HG02884 (cell line): ENCODE results near the gene NCLN.
"Not testable (repeated sequence)": the region's sequence is repeated elsewhere in the genome, so short reads cannot be mapped to it uniquely, and the experiment has no call there.

ENCODE experiments used
- ATAC-seq: cut with Tn5 transposase; IDR thresholded peaks from one replicate; pipeline ENCODE4 v1.9.1; 2021; ENCODE audit warnings: mild to moderate bottlenecking, moderate library complexity; ENCODE audit not compliant: unreplicated experiment

The NCLN gene

GRCh38 chr19:3196064-3196932, 10.6 kb downstream of the NCLN start:
- ATAC-seq: no peak

GRCh38 chr19:3196933-3197205, 11.1 kb downstream of the NCLN start:
- ATAC-seq: no peak

- no peak for ATAC-seq
Measured at GRCh38 chr19:3198901-3199700, 13.4 kb downstream of the NCLN start.

DNA sequence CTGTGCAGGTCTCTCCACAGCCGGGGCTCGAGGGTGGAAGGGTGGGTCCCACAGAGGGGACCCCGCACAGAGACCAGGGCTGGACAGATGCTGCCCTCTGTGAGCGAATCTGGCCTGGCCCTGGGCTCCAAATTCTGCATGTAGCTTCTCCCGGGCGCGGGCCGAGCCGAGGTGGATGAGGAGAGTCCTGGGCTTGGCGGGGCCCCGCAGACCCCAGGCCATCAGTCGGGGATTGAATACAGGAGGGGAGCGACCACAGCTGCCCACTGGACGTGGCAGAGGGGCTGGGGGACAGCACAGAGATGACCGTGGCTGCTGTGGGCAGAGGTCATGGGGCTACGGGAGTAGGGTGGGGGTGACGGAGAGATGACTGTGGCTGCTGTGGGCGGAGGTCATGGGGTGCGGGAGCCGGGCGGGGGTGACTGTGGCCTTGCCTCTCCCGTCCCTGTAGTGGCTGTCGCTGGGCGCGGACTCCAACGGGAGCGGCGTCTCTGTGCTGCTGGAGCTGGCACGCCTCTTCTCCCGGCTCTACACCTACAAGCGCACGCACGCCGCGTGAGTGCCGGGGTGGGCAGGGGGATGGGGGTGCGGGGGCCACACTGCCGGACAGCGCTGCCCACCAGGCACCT, 15.5 kb downstream of the NCLN start:
- ATAC-seq: no peak

- ATAC-seq: no peak
Measured at GRCh38 chr19:3201911-3202310, 16.2 kb downstream of the NCLN start.

GRCh38 chr19:3202346-3202745, 16.6 kb downstream of the NCLN start:
- no peak for ATAC-seq

- ATAC-seq: not testable (repeated sequence)
Measured at GRCh38 chr19:3202895-3203294, 17.2 kb downstream of the NCLN start.

- ATAC-seq: no peak
Measured at GRCh38 chr19:3203805-3204645, 18.3 kb downstream of the NCLN start.

- no peak for ATAC-seq
Measured at GRCh38 chr19:3204646-3205275, 19.0 kb downstream of the NCLN start.

- ATAC-seq: no peak
Measured at GRCh38 chr19:3206216-3206953, 20.7 kb downstream of the NCLN start.

GRCh38 chr19:3207461-3208242, 21.9 kb downstream of the NCLN start:
- no peak for ATAC-seq

DNA sequence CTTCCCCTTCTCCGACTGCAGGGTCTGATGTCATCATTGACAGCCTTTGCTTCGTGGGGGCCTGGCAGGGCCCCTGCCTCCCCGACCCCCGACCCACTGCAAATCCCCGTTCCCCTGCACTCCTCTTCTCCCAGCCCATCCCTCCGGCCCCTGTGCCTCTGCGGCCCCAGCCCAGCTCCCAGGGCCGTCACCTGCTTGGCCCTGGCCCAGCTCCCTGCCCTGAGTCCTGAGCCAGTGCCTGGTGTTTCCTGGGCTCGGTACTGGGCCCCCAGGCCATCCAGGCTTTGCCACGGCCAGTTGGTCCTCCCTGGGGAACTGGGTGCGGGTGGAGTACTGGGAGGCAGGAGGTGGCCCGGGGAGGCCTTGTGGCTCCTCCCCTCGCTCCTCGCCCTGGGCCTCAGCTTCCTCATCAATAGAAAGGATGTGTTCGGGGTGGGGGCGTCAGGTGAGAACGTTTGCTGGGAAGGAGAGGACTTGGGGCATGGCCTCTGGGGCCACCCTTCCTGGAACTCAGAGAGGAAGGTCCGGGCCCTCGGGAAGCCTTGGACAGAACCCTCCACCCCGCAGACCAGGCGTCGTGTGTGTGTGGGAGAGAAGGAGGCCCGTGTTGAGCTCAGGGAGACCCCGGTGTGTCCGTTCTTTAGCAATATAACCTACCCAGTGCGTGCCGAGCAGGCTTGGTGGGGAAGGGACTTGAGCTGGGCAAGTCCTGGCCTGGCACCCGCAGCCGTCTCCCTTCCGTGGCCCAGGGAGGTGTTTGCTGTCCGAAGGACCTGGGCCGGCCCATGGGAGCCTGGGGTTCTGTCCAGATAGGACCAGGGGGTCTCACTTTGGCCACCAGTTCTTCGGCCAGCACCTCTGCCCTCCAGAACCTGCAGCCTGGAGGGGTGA, 22.8 kb downstream of the NCLN start:
- ATAC-seq: no peak

DNA sequence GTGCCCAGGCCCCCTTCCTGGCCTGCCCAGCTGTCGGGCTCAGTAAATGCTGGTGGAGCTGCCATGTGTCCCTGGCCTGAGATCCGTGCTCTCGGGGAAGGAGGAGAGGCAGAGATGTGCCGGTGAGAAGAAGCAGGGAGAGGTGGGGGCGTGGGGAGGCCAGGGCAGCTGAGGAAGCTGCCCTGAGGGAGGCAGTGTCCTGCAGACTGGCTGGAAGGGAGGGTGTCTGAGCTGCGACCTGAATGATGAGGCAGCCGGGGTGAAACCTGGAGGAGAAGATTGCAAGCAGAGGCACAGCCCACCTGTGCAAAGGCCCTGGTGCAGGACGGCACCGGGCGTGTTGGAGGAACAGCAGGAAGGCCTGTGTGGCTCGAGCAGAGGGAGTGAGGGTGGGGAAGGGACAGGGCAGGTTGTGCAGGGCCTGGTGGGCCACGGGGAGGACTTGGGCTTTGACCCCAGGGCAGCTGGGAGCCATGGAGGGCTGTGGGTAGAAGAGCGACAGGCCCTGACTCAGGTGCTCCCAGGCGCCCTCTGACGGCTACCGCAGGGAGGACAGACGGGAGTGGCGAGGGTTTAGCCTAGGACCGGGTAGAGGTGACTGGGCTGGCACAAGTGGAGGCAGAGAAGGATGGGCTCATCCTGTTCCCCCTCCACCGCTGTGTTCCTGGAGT, 24.8 kb downstream of the NCLN start:
- no peak for ATAC-seq

DNA sequence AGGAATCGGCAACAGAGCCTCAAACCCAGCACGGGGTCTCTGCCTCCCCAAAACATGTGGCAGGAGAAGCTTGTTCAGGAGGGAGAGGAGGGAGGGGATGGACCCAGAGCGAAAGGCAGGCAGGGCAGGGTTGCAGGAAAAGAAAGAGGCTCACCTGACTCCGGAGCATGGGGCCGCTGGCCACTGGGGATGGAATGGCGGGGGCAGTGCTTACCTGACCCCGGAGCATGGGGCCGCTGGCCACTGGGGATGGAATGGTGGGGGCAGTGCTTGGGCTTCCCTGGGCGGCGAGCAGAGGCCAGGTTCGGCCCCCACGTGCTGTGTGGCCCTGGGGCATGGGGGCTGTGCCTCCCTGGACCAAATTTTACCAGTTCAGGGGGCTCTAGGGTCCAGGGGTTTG, 25.5 kb downstream of the NCLN start:
- ATAC-seq: no peak

DNA sequence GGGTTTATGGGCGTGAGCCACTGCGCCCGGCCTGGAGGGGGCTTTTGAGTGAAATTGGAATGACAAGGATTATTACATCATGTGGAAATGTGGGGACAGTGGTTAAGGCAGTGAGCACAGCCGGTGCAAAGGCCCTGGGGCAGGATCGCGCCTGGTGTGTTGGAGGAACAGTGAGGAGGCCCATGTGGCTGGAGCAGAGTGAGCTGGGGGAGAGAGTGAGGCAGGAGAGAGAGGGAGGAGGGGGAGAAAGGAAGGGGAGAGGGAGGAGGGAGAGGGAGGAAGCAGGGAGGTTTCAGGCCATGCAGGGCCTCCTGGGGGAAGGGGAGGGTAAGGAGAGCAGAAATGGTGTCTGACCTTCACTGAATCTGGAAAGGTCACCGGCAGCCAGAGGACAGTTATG, 27.4 kb downstream of the NCLN start:
- ATAC-seq: no peak

DNA sequence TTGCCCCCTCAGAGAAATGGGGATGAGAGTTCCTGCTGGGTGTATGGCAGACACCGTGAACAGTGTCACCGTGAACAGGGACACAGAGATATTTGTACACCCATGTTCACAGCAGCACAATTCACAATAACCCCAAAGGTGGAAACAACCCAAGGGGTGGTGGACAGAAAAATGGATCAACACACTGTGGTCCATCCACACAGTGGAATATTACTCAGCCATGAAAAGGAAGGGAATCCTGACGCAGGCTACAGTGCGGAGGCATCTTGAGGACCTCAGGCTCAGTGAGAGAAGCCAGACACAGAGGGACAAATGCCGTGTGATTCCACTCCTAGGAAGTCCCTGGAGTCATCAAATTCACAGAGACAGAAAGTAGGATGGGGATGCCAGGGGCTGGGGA, 31.1 kb downstream of the NCLN start:
- no peak for ATAC-seq

GRCh38 chr19:3220576-3220975, 34.8 kb downstream of the NCLN start:
- no peak for ATAC-seq

DNA sequence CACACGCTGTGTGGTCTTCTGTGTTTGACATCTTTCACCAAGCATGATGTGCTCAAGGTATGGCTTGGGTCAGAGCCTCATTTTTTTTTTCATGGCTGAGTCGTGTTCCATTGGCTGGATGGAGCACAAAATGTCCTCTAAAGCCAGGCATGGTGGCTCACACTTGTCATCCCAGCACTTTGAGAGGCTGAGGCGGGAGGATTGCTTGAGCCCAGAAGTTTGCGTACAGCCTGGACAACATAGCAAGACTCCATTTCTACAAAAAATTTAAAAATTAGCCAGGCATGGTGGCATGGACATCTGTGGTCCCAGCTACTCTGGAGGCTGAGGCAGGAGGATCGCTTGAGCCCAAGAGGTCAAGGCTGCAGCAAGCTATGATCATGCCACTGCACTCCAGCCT, 35.8 kb downstream of the NCLN start:
- ATAC-seq: not testable (repeated sequence)
